Measurements from ENCODE around the gene APRT. TPM values are rescaled to one million over a fixed set of nuclear protein-coding genes. Genes with fewer than 3 reads are reported as not detected.

The APRT gene
- total RNA-seq, 2 experiments from 2014 or later: 314 TPM

DNA sequence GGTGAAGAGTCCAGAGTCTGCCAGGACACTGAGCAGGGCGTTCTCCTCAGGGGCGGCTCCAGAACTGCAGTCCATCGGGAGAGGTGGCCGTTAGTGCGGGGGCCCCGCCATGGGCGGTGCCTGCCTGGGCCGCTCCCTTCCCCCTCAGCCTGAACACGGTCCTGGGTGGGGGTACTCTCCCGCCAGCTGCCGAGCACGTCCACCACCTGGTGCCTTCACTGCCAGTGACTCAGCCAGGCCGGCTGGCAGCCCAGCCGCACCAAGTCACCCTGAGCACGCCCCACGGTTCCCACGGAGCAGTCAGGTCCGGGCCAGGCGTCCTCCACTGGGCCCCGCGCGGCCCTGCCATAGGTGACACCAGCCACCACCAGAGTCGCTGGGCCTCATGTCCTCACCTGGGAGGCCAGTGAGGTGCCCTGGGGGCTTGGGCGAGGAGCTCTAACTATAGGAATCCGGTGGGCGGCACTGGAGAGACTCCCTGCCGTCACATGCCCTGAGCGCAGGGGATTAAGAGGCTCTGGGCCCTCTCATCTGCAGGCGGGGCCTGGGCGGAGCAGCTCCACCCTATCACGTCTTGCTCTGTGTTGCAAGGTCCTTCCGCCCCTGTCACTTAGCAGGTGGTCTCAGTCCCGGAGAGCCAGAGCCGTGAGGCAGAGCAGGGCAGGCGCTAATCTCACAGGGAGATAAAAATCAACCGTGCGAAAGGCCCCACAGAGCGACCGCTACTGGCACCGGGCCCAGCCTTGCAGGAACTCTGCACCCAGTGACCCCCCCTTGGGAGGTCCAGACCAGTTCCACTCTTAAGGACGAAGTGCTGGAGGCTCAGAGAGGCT is 41.1 kb downstream of the APRT start:
- no peaks in the 10 kb centered on the region for H3K27me3 Mint-ChIP-seq (ENCODE audit: low read depth)
- peaks cover 30% of the 10 kb centered on the region for H3K4me1 Mint-ChIP-seq (ENCODE audit: low read depth)
- no peaks in the 10 kb centered on the region for H3K36me3 Mint-ChIP-seq (ENCODE audit: low read depth)
- DNase-seq: no peak
- CTCF ChIA-PET: interaction anchor here (1.5 kb wide), 1 partner anchor 10 kb away, joined by 5 read pairs; no protein-coding TSS in a partner anchor
- no peak overlapping the region for H3K27ac Mint-ChIP-seq
- H3K4me3 Mint-ChIP-seq: no peak overlapping the region
- intact Hi-C loops (cut with micrococcal nuclease): no loop called here
- no peaks in the 10 kb centered on the region for H3K9me3 Mint-ChIP-seq

DNA sequence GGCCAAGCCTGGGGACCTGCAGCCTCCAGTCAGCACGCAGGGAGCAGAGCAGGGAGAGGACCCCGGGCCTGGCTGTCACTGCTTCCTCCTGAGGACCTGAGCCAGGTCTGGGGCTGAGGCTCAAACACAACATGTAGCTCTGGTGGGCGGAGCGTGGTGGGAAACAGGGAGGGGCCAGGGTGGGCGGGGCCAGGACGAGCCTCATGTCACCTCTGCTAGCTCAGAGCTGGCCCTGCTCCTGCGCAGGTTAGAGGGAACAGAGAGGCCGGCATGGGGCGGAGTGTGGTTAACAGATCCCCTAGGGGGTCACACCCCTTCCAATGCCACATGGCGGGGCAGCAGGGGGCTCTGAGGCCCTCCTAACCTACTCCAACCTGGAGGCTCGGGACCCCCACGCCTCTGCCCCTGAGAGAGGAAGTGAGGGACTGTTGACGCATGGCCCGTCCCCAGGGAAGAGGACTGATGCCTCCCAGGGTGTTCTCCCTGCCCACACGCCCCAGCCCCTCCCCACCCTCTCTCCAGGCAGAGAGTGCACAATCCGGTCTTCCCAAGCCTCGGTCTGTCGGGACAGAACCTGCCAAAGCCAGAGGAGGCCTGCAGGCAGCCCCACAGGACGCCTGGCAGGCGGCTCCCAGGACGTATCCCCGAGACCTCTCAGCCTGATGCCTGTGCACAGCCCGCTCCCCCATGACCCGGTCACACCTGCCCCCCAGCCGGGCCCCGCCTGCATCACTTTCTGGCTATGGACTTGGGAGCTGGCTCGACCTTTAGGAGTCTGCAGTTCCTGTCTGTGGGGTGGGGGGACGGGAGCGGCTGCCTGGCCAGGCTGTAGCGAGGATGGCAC is 41.9 kb downstream of the APRT start:
- H3K4me1 Mint-ChIP-seq (ENCODE audit: low read depth): peaks cover 30% of the 10 kb centered on the region
- no peak overlapping the region for H3K4me3 Mint-ChIP-seq

DNA sequence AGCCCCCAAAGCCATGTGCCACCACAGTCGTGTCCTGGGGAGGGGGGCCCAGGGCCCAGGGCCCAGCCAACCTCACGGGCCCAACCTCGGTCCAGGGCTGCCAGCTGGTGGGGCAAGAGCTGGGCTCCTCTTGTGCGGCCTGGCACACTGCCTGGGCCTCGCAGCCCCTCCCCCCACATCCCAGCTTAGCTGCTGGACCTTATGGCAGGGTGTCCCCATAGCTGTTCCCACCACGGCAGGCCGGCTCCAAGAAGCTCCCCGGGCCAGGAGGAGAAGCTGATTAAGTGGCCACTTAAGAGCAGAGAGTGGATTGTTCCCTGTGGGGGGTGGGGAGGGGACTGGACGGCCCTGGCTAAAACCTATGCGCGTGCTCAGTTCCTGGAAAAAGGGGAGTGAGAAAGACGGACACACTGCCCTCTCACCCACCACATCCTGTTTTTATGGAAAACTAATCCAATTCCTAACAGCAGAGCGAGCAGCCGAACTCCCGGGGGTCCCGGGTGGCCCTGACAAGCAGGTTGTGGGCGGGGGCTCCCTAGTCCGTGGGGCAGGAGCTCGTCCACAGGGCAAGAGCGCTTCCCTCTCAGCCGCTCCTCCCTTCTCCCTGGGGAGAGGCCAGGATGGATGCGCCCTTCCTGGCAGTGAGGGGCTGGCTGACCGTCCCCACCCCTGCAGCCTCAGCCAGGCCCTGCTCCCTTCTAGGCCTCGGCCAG is 43.5 kb downstream of the APRT start:
- Mint-ChIP-seq H3K4me1 (ENCODE audit: low read depth) (peaks cover 27% of the 10 kb centered on the region), H3K36me3 (ENCODE audit: low read depth) (peaks cover 1% of the 10 kb centered on the region), H3K27me3 (ENCODE audit: low read depth) (no peaks in the 10 kb centered on the region), H3K4me3 (no peak overlapping the region), H3K9me3 (no peaks in the 10 kb centered on the region), H3K27ac (no peak overlapping the region)
- intact Hi-C loops (cut with micrococcal nuclease): no loop called here
- CTCF ChIA-PET: no interaction called here
- DNase-seq: no peak

More for the DNA sequence above, 41.9 kb downstream of the APRT start:
- no peak for DNase-seq
- Mint-ChIP-seq H3K9me3 (no peaks in the 10 kb centered on the region), H3K27ac (no peak overlapping the region), H3K27me3 (ENCODE audit: low read depth) (no peaks in the 10 kb centered on the region), H3K36me3 (ENCODE audit: low read depth) (no peaks in the 10 kb centered on the region)
- intact Hi-C loops (cut with micrococcal nuclease): no loop called here
- CTCF ChIA-PET: no interaction called here

GRCh38 chr16:88767546-88768070 is 44.1 kb downstream of the APRT start:
- CTCF ChIA-PET: interaction anchor here (1.0 to 1.1 kb wide), 2 partner anchors 25 to 30 kb away, joined by 3 to 4 read pairs; no protein-coding TSS in a partner anchor
- Mint-ChIP-seq H3K4me3 (no peak overlapping the region), H3K27ac (no peak overlapping the region)

GRCh38 chr16:88766975-88767374 is 44.8 kb downstream of the APRT start:
- Mint-ChIP-seq H3K9me3 (no peaks in the 10 kb centered on the region), H3K36me3 (ENCODE audit: low read depth) (peaks cover 1% of the 10 kb centered on the region), H3K27me3 (ENCODE audit: low read depth) (no peaks in the 10 kb centered on the region), H3K27ac (no peak overlapping the region), H3K4me3 (no peak overlapping the region), H3K4me1 (ENCODE audit: low read depth) (peaks cover 27% of the 10 kb centered on the region)
- CTCF ChIA-PET: interaction anchor here (1.0 to 1.2 kb wide), 3 partner anchors 24 to 29 kb away, joined by 3 to 4 read pairs (median 3); no protein-coding TSS in a partner anchor
- DNase-seq: no peak
- intact Hi-C loops (cut with micrococcal nuclease): no loop called here

More at GRCh38 chr16:88767546-88768070, 44.1 kb downstream of the APRT start:
- no peak for DNase-seq
- intact Hi-C loops (cut with micrococcal nuclease): no loop called here
- H3K9me3 Mint-ChIP-seq: no peaks in the 10 kb centered on the region
- H3K27me3 Mint-ChIP-seq (ENCODE audit: low read depth): no peaks in the 10 kb centered on the region
- H3K4me1 Mint-ChIP-seq (ENCODE audit: low read depth): peaks cover 27% of the 10 kb centered on the region
- H3K36me3 Mint-ChIP-seq (ENCODE audit: low read depth): peaks cover 1% of the 10 kb centered on the region

- H3K27ac Mint-ChIP-seq: no peak overlapping the region
- H3K36me3 Mint-ChIP-seq (ENCODE audit: low read depth): peaks cover 1% of the 10 kb centered on the region
- DNase-seq: no peak
- H3K9me3 Mint-ChIP-seq: no peaks in the 10 kb centered on the region
- no peak overlapping the region for H3K4me3 Mint-ChIP-seq
- intact Hi-C loops (cut with micrococcal nuclease): no loop called here
- no peaks in the 10 kb centered on the region for H3K27me3 Mint-ChIP-seq (ENCODE audit: low read depth)
- CTCF ChIA-PET: no interaction called here
- peaks cover 21% of the 10 kb centered on the region for H3K4me1 Mint-ChIP-seq (ENCODE audit: low read depth)
Observed at GRCh38 chr16:88764913-88765349, 46.8 kb downstream of the APRT start.

DNA sequence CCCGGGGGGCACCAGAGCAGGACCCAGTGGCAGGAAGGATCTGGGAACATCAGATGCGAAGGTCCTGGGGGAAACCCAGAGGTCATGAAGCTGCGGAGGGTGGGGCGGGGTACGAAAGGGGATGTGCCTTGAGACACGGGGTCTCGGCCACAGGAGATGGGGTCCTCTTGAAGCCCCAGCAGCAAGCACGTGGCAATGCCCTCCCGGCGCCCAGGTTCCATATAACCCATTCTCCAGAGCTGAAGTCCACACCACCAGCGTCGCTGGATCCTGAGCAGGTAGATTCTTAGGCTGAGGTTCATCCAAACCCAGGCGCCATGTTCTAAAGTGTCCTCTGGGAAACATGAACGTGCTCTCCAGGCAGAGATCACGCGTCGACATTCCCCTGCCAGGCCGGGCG is 47.6 kb downstream of the APRT start:
- peaks cover 19% of the 10 kb centered on the region for H3K4me1 Mint-ChIP-seq (ENCODE audit: low read depth)
- intact Hi-C loops (cut with micrococcal nuclease): no loop called here
- peaks cover 1% of the 10 kb centered on the region for H3K36me3 Mint-ChIP-seq (ENCODE audit: low read depth)
- CTCF ChIA-PET: no interaction called here
- no peaks in the 10 kb centered on the region for H3K9me3 Mint-ChIP-seq
- H3K4me3 Mint-ChIP-seq: no peak overlapping the region
- no peak overlapping the region for H3K27ac Mint-ChIP-seq
- DNase-seq: no peak
- H3K27me3 Mint-ChIP-seq (ENCODE audit: low read depth): no peaks in the 10 kb centered on the region

DNA sequence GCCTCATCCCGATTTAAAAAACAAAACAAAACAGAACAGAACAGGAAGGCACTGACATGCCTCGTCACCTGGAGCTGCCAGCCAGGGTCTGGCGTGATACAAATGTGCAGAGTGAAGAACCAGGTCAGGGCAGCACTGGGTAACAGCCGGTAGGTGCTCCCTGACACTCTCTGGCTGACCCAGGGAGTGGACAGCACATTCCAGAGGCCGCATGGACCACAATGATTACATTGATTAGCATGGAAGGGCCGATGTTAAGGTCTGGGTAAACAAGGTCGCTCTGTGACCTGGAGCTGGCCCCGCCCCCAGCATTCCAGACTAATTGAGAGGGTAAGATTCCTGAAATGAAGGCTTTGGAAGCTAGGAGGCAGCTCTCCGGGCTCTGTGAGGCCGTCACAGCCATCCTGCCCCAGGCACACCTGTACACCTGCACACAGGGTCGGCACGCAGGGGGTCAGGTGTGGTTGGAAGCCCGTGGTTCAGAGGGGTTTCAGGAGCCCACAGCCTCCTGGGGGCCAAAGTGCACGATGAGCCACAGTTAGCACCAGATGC is 48.1 kb downstream of the APRT start:
- peaks cover 18% of the 10 kb centered on the region for H3K4me1 Mint-ChIP-seq (ENCODE audit: low read depth)
- CTCF ChIA-PET: interaction anchor here (0.6 kb wide), 1 partner anchor 271 kb away, joined by 4 read pairs; no protein-coding TSS in a partner anchor
- H3K27me3 Mint-ChIP-seq (ENCODE audit: low read depth): no peaks in the 10 kb centered on the region

DNA sequence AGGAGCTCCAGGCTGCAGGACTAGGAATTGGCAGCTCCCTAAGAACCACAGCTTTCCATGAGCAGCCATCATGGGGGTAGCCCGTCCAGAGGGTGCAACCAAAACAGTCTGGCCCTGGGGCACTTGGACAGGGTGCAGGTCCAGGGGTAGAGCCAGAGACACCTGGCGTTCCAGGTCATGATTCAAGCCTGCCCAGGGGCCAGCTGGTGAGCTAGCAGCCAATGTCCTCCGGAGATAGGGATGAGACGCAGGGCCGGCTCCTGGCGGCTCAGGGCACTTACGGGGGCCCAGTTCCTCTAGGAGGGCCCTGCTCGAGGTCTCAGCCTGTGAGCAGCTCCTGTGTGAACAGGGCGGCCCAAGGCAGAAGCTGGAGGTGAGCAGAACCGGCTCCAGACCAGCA is 48.8 kb downstream of the APRT start:
- Mint-ChIP-seq H3K4me1 (ENCODE audit: low read depth) (peaks cover 19% of the 10 kb centered on the region), H3K27me3 (ENCODE audit: low read depth) (no peaks in the 10 kb centered on the region), H3K9me3 (no peaks in the 10 kb centered on the region), H3K4me3 (no peak overlapping the region), H3K27ac (no peak overlapping the region), H3K36me3 (ENCODE audit: low read depth) (peaks cover 1% of the 10 kb centered on the region)
- no peak for DNase-seq
- CTCF ChIA-PET: interaction anchor here (0.6 to 1.2 kb wide), 3 partner anchors 25 to 270 kb away, joined by 4 read pairs; no protein-coding TSS in a partner anchor
- intact Hi-C loops (cut with micrococcal nuclease): no loop called here

More for the DNA sequence above, 48.1 kb downstream of the APRT start:
- Mint-ChIP-seq H3K36me3 (ENCODE audit: low read depth) (peaks cover 1% of the 10 kb centered on the region), H3K4me3 (no peak overlapping the region), H3K9me3 (no peaks in the 10 kb centered on the region), H3K27ac (no peak overlapping the region)
- no peak for DNase-seq
- intact Hi-C loops (cut with micrococcal nuclease): no loop called here

- Mint-ChIP-seq H3K9me3 (no peaks in the 10 kb centered on the region), H3K27ac (no peak overlapping the region), H3K27me3 (ENCODE audit: low read depth) (no peaks in the 10 kb centered on the region), H3K36me3 (ENCODE audit: low read depth) (peaks cover 1% of the 10 kb centered on the region), H3K4me1 (ENCODE audit: low read depth) (peaks cover 18% of the 10 kb centered on the region), H3K4me3 (no peak overlapping the region)
- CTCF ChIA-PET: interaction anchor here (0.6 to 1.2 kb wide), 2 partner anchors 25 to 213 kb away, joined by 4 read pairs; no protein-coding TSS in a partner anchor
- no peak for DNase-seq
- intact Hi-C loops (cut with micrococcal nuclease): no loop called here
Observed at GRCh38 chr16:88762258-88762870, 49.4 kb downstream of the APRT start.

GRCh38 chr16:88761830-88762229 is 49.9 kb downstream of the APRT start:
- no peaks in the 10 kb centered on the region for H3K27me3 Mint-ChIP-seq (ENCODE audit: low read depth)
- peaks cover 14% of the 10 kb centered on the region for H3K4me1 Mint-ChIP-seq (ENCODE audit: low read depth)
- H3K9me3 Mint-ChIP-seq: no peaks in the 10 kb centered on the region
- CTCF ChIA-PET: interaction anchor here (1.2 kb wide), 1 partner anchor 24 kb away, joined by 4 read pairs; no protein-coding TSS in a partner anchor
- DNase-seq: no peak
- peaks cover 1% of the 10 kb centered on the region for H3K36me3 Mint-ChIP-seq (ENCODE audit: low read depth)
- H3K4me3 Mint-ChIP-seq: no peak overlapping the region
- H3K27ac Mint-ChIP-seq: no peak overlapping the region
- intact Hi-C loops (cut with micrococcal nuclease): no loop called here

Measured in activated naive CD4-positive, alpha-beta T cell treated with anti-CD3 and anti-CD28 coated beads for 36 hours (primary cell).